ENCODE data around the gene POR. TPM values are rescaled to one million over a fixed set of nuclear protein-coding genes. Genes with fewer than 3 reads are reported as not detected.

Gene POR
- total RNA-seq, 1 donor from 2014 or later = 88.6 TPM

DNA sequence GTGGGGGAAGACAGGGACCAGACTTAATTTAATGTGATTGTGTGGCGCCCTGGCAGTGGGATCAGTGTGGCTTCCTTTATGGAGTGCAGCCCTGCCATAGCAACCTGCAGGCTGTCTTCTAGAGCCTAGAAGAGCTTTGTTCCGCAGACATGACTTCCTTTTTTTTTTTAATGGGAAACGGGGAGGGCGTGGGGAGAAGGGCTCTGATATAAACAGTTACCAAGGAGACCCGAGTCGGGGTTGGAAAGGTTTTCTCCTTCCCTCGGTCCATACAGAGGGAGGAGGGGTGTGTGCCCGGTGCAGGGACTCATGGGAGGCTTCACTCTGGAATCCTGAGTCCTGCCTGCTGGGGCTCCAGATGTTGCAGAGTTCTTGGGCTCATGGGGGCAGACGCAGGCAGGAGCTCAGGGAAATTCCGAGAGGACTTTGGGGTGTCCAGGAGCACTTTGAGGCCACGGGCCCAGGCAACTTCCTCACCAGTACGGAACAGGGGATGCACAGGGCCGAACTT is 52.6 kb downstream of the POR start:
- Mint-ChIP-seq H3K27me3 (ENCODE audit: low read depth) (no peaks in the 10 kb centered on the region), H3K4me1 (peaks cover 18% of the 10 kb centered on the region), H3K9me3 (no peaks in the 10 kb centered on the region), H3K27ac (peak overlapping the region; percentile 77), H3K4me3 (no peak overlapping the region), H3K36me3 (peaks cover 22% of the 10 kb centered on the region)
- no peak for DNase-seq (ENCODE audit: low spot score in 2 of 2, unreplicated experiment in 2 of 2)
- TF ChIP-seq CTCF (IDR thresholded peaks at IDR 0.05; ENCODE audit: unreplicated experiment) = no peak

GRCh38 chr7:75968012-75968411 is 53.1 kb downstream of the POR start:
- H3K27me3 Mint-ChIP-seq (ENCODE audit: low read depth) = no peaks in the 10 kb centered on the region
- H3K9me3 Mint-ChIP-seq = no peaks in the 10 kb centered on the region
- H3K4me3 Mint-ChIP-seq = no peak overlapping the region
- TF ChIP-seq CTCF (IDR thresholded peaks at IDR 0.05; ENCODE audit: unreplicated experiment) = no peak
- peak overlapping the region; percentile 77 for H3K27ac Mint-ChIP-seq
- peaks cover 20% of the 10 kb centered on the region for H3K36me3 Mint-ChIP-seq
- no peak for DNase-seq (ENCODE audit: low spot score in 2 of 2, unreplicated experiment in 2 of 2)
- H3K4me1 Mint-ChIP-seq = peaks cover 14% of the 10 kb centered on the region

DNA sequence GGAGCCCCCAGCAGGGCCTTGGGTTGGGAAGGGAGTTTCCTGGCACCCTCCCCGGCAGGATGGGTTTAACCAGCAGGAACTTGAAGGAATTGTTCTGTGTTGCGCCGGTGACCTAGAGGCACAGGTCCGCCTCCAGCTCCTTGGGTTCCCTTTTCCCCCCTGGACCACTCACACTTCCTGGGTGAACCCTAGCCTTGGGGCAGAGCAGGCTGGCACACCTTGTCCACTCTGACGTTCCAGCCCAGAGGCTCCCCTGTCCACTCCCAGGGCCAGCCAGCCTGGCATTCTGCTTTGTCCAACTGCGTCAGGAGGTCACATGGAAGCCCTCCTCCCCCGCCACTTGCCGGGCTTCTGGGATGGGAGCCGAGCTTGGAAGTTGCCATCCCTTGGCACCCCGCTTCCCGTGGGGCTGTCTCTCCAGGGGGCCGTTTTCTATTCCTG is 53.6 kb downstream of the POR start:
- H3K9me3 Mint-ChIP-seq = no peaks in the 10 kb centered on the region
- H3K27ac Mint-ChIP-seq = no peak overlapping the region
- no peaks in the 10 kb centered on the region for H3K27me3 Mint-ChIP-seq (ENCODE audit: low read depth)
- TF ChIP-seq CTCF (IDR thresholded peaks at IDR 0.05; ENCODE audit: unreplicated experiment) = no peak
- no peak for DNase-seq (ENCODE audit: low spot score in 2 of 2, unreplicated experiment in 2 of 2)
- peaks cover 13% of the 10 kb centered on the region for H3K4me1 Mint-ChIP-seq
- no peak overlapping the region for H3K4me3 Mint-ChIP-seq
- H3K36me3 Mint-ChIP-seq = peaks cover 17% of the 10 kb centered on the region

GRCh38 chr7:75969182-75969581 is 54.2 kb downstream of the POR start:
- H3K36me3 Mint-ChIP-seq = peaks cover 22% of the 10 kb centered on the region
- H3K9me3 Mint-ChIP-seq = no peaks in the 10 kb centered on the region
- H3K4me1 Mint-ChIP-seq = peaks cover 13% of the 10 kb centered on the region
- H3K27me3 Mint-ChIP-seq (ENCODE audit: low read depth) = no peaks in the 10 kb centered on the region
- no peak for TF ChIP-seq CTCF (IDR thresholded peaks at IDR 0.05; ENCODE audit: unreplicated experiment)
- peak overlapping the region; percentile 18 for H3K27ac Mint-ChIP-seq
- H3K4me3 Mint-ChIP-seq = no peak overlapping the region
- DNase-seq (ENCODE audit: low spot score in 2 of 2, unreplicated experiment in 2 of 2) = no peak

DNA sequence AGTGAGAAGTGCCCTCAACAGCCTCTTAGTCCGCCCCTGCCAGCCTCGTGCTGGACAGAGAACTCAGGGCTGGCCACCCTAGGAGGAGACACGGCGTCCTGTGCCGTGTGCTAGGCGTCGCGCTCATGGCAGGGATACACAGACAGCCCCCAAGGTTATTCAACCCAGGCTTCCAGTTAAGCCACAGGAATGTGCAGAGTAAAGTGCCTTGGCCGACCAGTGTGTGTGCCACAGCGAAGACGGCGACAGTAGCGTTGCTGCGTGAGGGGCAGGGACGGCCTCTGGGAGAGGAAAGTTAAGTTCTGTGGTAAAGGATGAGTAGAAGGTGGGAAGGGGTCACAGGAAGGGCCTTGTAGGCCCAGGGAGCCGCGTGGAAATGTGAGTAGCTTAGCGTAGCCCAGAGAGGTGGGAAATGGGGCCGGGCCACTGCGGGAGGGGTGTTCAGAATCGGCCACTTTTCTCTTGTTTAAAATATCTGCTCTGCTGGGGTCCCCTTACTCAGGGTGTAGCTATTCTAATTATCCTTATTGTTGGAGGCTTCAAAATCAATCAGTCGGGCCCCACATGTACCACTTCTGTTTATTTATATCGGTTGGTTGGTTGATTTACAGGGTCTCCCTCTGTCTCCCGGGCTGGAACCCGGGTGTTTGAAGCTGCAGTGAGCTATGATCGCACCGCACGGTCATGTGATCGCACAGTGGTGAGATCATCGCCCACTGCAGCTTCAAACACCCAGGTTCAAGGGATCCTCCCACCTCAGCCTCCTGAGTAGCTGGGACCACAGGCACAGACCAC is 54.9 kb downstream of the POR start:
- Mint-ChIP-seq H3K36me3 (peaks cover 24% of the 10 kb centered on the region), H3K27me3 (ENCODE audit: low read depth) (no peaks in the 10 kb centered on the region), H3K27ac (peak overlapping the region; percentile 18), H3K4me3 (no peak overlapping the region), H3K9me3 (no peaks in the 10 kb centered on the region), H3K4me1 (peaks cover 13% of the 10 kb centered on the region)
- no peak for DNase-seq (ENCODE audit: low spot score in 2 of 2, unreplicated experiment in 2 of 2)
- no peak for TF ChIP-seq CTCF (IDR thresholded peaks at IDR 0.05; ENCODE audit: unreplicated experiment)

All from mesothelial cell of epicardium (in vitro differentiated cells).